CD4-positive, alpha-beta T cell (primary cell): ENCODE data around the gene RPL36. TPM values are rescaled to one million over a fixed set of nuclear protein-coding genes. Genes with fewer than 3 reads are reported as not detected.
A peak's percentile ranks its signal among the peaks of the same experiment; 100 is the strongest.

ENCODE experiments used
- ATAC-seq: fragments of 200-7000 bp; cut with Tn5 transposase; one replicate; pipeline ENCODE4 v1.10.0; 2022; ENCODE audit warnings: mild to moderate bottlenecking; ENCODE audit not compliant: poor library complexity
- CTCF ChIA-PET: fragments of 350-600 bp; sonication (Branson Sonifier 250); formaldehyde crosslinking; loops from one replicate; lab custom pipeline; 2021; ENCODE audit warnings: antibody characterized with exemption, inconsistent platforms; lab: Charles Lee
- POLR2A ChIA-PET: fragments of 350-600 bp; sonication (Branson Sonifier 250); formaldehyde crosslinking; loops from one replicate; lab custom pipeline; 2021; ENCODE audit warnings: antibody characterized with exemption, inconsistent platforms; lab: Charles Lee
- DNase-seq, 14 experiments: peaks; one replicate each; pipeline ENCODE4 v3.0.0-alpha.2; 2013 to 2020; ENCODE audit warnings: mixed read lengths in 2 of 14
- H3K27ac ChIP-seq, 2 donors: one replicate each; pipeline versions ENCODE4 v1.5.1 to v1.7.0; 2013; ENCODE audit warnings: low read length in 2 of 2, low read depth in 1 of 2, mild to moderate bottlenecking in 1 of 2
- H3K27me3 ChIP-seq, 2 experiments: 1 replicate in 1 of 2; 2 replicates in 1 of 2; pipeline versions ENCODE4 v1.6.1 to v1.7.0; 2013; ENCODE audit warnings: low read length in 2 of 2, control low read depth in 1 of 2, mild to moderate bottlenecking in 1 of 2, moderate library complexity in 1 of 2; ENCODE audit not compliant: insufficient read depth in 2 of 2, control insufficient read depth in 1 of 2
- H3K36me3 ChIP-seq: one replicate; pipeline ENCODE4 v1.6.1; 2013; ENCODE audit warnings: low read length, control low read depth; ENCODE audit not compliant: insufficient read depth
- H3K4me1 ChIP-seq: one replicate; pipeline ENCODE4 v1.6.1; 2013; ENCODE audit warnings: low read length, control low read depth; ENCODE audit not compliant: insufficient read depth
- H3K4me3 ChIP-seq: one replicate; pipeline ENCODE4 v1.5.1; 2013; ENCODE audit warnings: mild to moderate bottlenecking, low read length, moderate library complexity
- H3K9me3 ChIP-seq, 2 experiments: 1 replicate in 1 of 2; 2 replicates in 1 of 2; pipeline versions ENCODE4 v1.6.1 to v1.7.0; 2013; ENCODE audit warnings: low read length in 2 of 2, mild to moderate bottlenecking in 2 of 2, control low read depth in 1 of 2, moderate library complexity in 1 of 2; ENCODE audit not compliant: control insufficient read depth in 1 of 2, insufficient read depth in 1 of 2
- H3K27ac Mint-ChIP-seq: one replicate; pipeline ENCODE4 v1.8.0; 2020; ENCODE audit warnings: mixed read lengths
- H3K27me3 Mint-ChIP-seq: one replicate; pipeline ENCODE4 v1.8.0; 2021; ENCODE audit warnings: mixed read lengths
- H3K36me3 Mint-ChIP-seq: one replicate; pipeline ENCODE4 v1.8.0; 2021; ENCODE audit warnings: low read depth, mixed read lengths
- H3K4me1 Mint-ChIP-seq: one replicate; pipeline ENCODE4 v1.8.0; 2021; ENCODE audit warnings: low read depth, mixed read lengths
- H3K4me3 Mint-ChIP-seq: one replicate; pipeline ENCODE4 v1.8.0; 2020; ENCODE audit warnings: mild to moderate bottlenecking, mixed read lengths
- H3K9me3 Mint-ChIP-seq: one replicate; pipeline ENCODE4 v1.8.0; 2020; ENCODE audit warnings: mixed read lengths
- CTCF ChIP-seq: fragments of 200-600 bp; IDR thresholded peaks from one replicate; pipeline ENCODE4 v1.8.0; 2022; ENCODE audit warnings: antibody characterized with exemption, mild to moderate bottlenecking
- intact Hi-C, 2 experiments: fragments of 100-400 bp; cut with DNase I in 1 of 2; cut with micrococcal nuclease in 1 of 2; formaldehyde crosslinking; loops; one replicate each; pipeline versions ENCODE4 v1.15.1 to v1.9.0; 2023 to 2025; cut with DNase I, micrococcal nuclease
- total RNA-seq, 174 experiments: library from RNA in 2 of 174; stranded (reverse) in 2 of 174; gene quantifications; one replicate each; pipeline ENCODE4 v1.2.3 and lab custom pipeline; 2021 to 2026

RPL36 gene
- total RNA-seq, 2 experiments from 2014 or later: 1,509 to 1,565 TPM

- Histone ChIP-seq H3K4me1 (no peaks in the 10 kb centered on the region), H3K36me3 (peaks cover 59% of the 10 kb centered on the region), H3K4me3 (no peak overlapping the region), H3K9me3 (peaks cover 0 to 6% of the 10 kb centered on the region in 2 experiments), H3K27me3 (no peaks in the 10 kb centered on the region), H3K27ac (no peak overlapping the region)
- ATAC-seq (no peak), DNase-seq (peak in 1 of 14 experiments; percentile 5)
- intact Hi-C loops: no loop called here
- Mint-ChIP-seq H3K27ac (no peak overlapping the region), H3K9me3 (no peaks in the 10 kb centered on the region), H3K4me1 (no peaks in the 10 kb centered on the region), H3K36me3 (peaks cover 54% of the 10 kb centered on the region), H3K4me3 (no peak overlapping the region), H3K27me3 (no peaks in the 10 kb centered on the region)
- ChIA-PET POLR2A (interaction anchor here (1.3 kb wide), 1 partner anchor 15 kb away, joined by 5 read pairs; the partner anchor contains the start of gene CATSPERD), CTCF (interaction anchor here (0.6 kb wide), 1 partner anchor 10 kb away, joined by 3 read pairs; no protein-coding TSS in a partner anchor)
- TF ChIP-seq CTCF: no peak
Observed at GRCh38 chr19:5705552-5705951, 15.5 kb downstream of the RPL36 start.

- DNase-seq (peak in 1 of 14 experiments; percentile 4), ATAC-seq (no peak)
- H3K27ac ChIP-seq: no peak overlapping the region
- H3K27me3 ChIP-seq: no peaks in the 10 kb centered on the region
- no peaks in the 10 kb centered on the region for H3K9me3 Mint-ChIP-seq
- no peaks in the 10 kb centered on the region for H3K27me3 Mint-ChIP-seq
- intact Hi-C loops: no loop called here
- peaks cover 66% of the 10 kb centered on the region for H3K36me3 ChIP-seq
- CTCF ChIA-PET: no interaction called here
- peaks cover 54% of the 10 kb centered on the region for H3K36me3 Mint-ChIP-seq
- POLR2A ChIA-PET: no interaction called here
- H3K4me3 ChIP-seq: no peak overlapping the region
- TF ChIP-seq CTCF: no peak
- peak overlapping the region; percentile 15 for H3K4me3 Mint-ChIP-seq
- H3K4me1 ChIP-seq: no peaks in the 10 kb centered on the region
- H3K27ac Mint-ChIP-seq: no peak overlapping the region
- no peaks in the 10 kb centered on the region for H3K4me1 Mint-ChIP-seq
- no peaks in the 10 kb centered on the region for H3K9me3 ChIP-seq
Observed at GRCh38 chr19:5706876-5707573, 16.9 kb downstream of the RPL36 start.

GRCh38 chr19:5707576-5708575 is 17.8 kb downstream of the RPL36 start:
- intact Hi-C loops: no loop called here
- Mint-ChIP-seq H3K36me3 (peaks cover 60% of the 10 kb centered on the region), H3K27me3 (no peaks in the 10 kb centered on the region), H3K4me3 (no peak overlapping the region), H3K9me3 (no peaks in the 10 kb centered on the region), H3K4me1 (no peaks in the 10 kb centered on the region), H3K27ac (no peak overlapping the region)
- Histone ChIP-seq H3K4me1 (no peaks in the 10 kb centered on the region), H3K9me3 (no peaks in the 10 kb centered on the region), H3K27me3 (no peaks in the 10 kb centered on the region), H3K27ac (no peak overlapping the region), H3K4me3 (no peak overlapping the region), H3K36me3 (peaks cover 75% of the 10 kb centered on the region)
- TF ChIP-seq CTCF: no peak
- ChIA-PET CTCF (no interaction called here), POLR2A (no interaction called here)
- ATAC-seq (no peak), DNase-seq (peak in 1 of 14 experiments; percentile 5)
